HepG2 (cell line): ENCODE results near the gene TGFBRAP1. TPM values are rescaled to one million over a fixed set of nuclear protein-coding genes. Genes with fewer than 3 reads are reported as not detected.

Experiments
- ATAC-seq: fragments of 200-7000 bp; cut with Tn5 transposase; 3 replicates; pipeline ENCODE4 v1.9.1; 2020; ENCODE audit warnings: mild to moderate bottlenecking, moderate library complexity
- BruUV-seq: library from RNA; stranded (reverse); fragments of 400-500 nt; replicated peaks from 2 replicates; lab custom pipeline; 2021; lab: Mats Ljungman, UMichigan
- CTCF ChIA-PET: fragments of 300-600 bp; formaldehyde crosslinking; extraction: SDS; loops from one replicate; lab custom pipeline; 2021; ENCODE audit warnings: low total read pairs, inconsistent platforms, low intra/inter-chr PET ratio; lab: Yijun Ruan, JAX
- POLR2A ChIA-PET: fragments of 350-600 bp; sonication (Branson Sonifier 250); formaldehyde crosslinking; loops from one replicate; lab custom pipeline; 2020; ENCODE audit warnings: antibody characterized with exemption, inconsistent platforms; lab: Yijun Ruan, JAX
- DNase-seq: peaks from one replicate; pipeline ENCODE4 v3.0.0-alpha.2; 2015; ENCODE audit warnings: low spot score
- FAIRE-seq: peaks from 3 replicates; lab custom pipeline; 2011; peaks lifted over from hg19 to GRCh38; lab: Jason Lieb, UNC
- H2AFZ ChIP-seq: one replicate; pipeline ENCODE4 v1.6.1; 2011; ENCODE audit warnings: low read length, inconsistent platforms
- H3K27ac ChIP-seq: fragments of 300-600 bp; 3 replicates; pipeline ENCODE4 v1.8.0; 2011; ENCODE audit warnings: mixed run types, mild to moderate bottlenecking, mixed read lengths, low read length, inconsistent platforms; ENCODE audit not compliant: insufficient read depth; ENCODE audit errors: extremely low read length
- H3K27me3 ChIP-seq, 2 experiments: fragments of 200-600 bp in 1 of 2; 2 replicates in 1 of 2; 3 replicates in 1 of 2; pipeline versions ENCODE4 v1.6.0 to v1.8.0; 2011; ENCODE audit warnings: low read length in 2 of 2, mild to moderate bottlenecking in 2 of 2, moderate library complexity in 2 of 2, inconsistent platforms in 1 of 2; ENCODE audit not compliant: insufficient read depth in 2 of 2, control insufficient read depth in 1 of 2
- H3K36me3 ChIP-seq, 2 experiments: fragments of 200-600 bp in 1 of 2; replicated peaks in 1 of 2; 2 replicates in 1 of 2; 3 replicates in 1 of 2; pipeline versions ENCODE4 v1.5.1 to v1.8.0; 2011; ENCODE audit warnings: low read length in 2 of 2, inconsistent platforms in 1 of 2; ENCODE audit not compliant: insufficient read depth in 2 of 2, control insufficient read depth in 1 of 2
- H3K4me1 ChIP-seq: 2 replicates; pipeline ENCODE4 v1.5.1; 2012; ENCODE audit warnings: low read length, inconsistent platforms; ENCODE audit not compliant: insufficient read depth
- H3K4me2 ChIP-seq: 2 replicates; pipeline ENCODE4 v1.6.0; 2011; ENCODE audit warnings: low read depth, low read length, inconsistent platforms
- H3K4me3 ChIP-seq, 3 experiments: fragments of 200-600 bp in 1 of 3; sonication (generic), shearing (Covaris generic) in 1 of 3; replicated peaks in 1 of 3; 2 replicates each; pipeline ENCODE4 v1.5.1; 2011 to 2016; ENCODE audit warnings: low read length in 3 of 3, inconsistent platforms in 2 of 3, low read depth in 2 of 3, mild to moderate bottlenecking in 2 of 3, control low read depth in 1 of 3, mixed read lengths in 1 of 3; ENCODE audit not compliant: insufficient read depth in 1 of 3
- H3K79me2 ChIP-seq: one replicate; pipeline ENCODE4 v1.6.1; 2011; ENCODE audit warnings: low read length, inconsistent platforms; ENCODE audit not compliant: insufficient read depth
- H3K9ac ChIP-seq: 2 replicates; pipeline ENCODE4 v1.6.0; 2011; ENCODE audit warnings: mild to moderate bottlenecking, low read depth, low read length, inconsistent platforms; ENCODE audit not compliant: insufficient read depth
- H3K9me3 ChIP-seq: 2 replicates; pipeline ENCODE4 v1.5.1; 2012; ENCODE audit warnings: mild to moderate bottlenecking, low read length
- H4K20me1 ChIP-seq: 2 replicates; pipeline ENCODE4 v1.6.0; 2011; ENCODE audit warnings: inconsistent platforms, mild to moderate bottlenecking, low read length, moderate library complexity; ENCODE audit not compliant: insufficient read depth
- FOXA3 ChIP-seq: IDR thresholded peaks from 2 replicates; pipeline ENCODE4 v1.6.1; 2016; ENCODE audit warnings: missing genetic modification reagents, missing compliant biosample characterization
- MAFF ChIP-seq: IDR thresholded peaks from 2 replicates; pipeline ENCODE4 v1.6.1; 2011; ENCODE audit warnings: low read depth, low read length, improper control_type of control experiment
- MAFK ChIP-seq, 2 experiments: IDR thresholded peaks in 1 of 2; conservative IDR thresholded peaks in 1 of 2; 2 replicates each; pipeline ENCODE4 v1.6.1; 2011; ENCODE audit warnings: improper control_type of control experiment in 2 of 2, low read length in 2 of 2
- U2AF1 ChIP-seq: fragments of 200-400 bp; formaldehyde crosslinking; optimal IDR thresholded peaks from 2 replicates; pipeline ENCODE3; 2017; ENCODE audit warnings: mild to moderate bottlenecking, low read depth, low read length
- XRCC5 ChIP-seq: fragments of 200-400 bp; formaldehyde crosslinking; optimal IDR thresholded peaks from 2 replicates; pipeline ENCODE3; 2017; ENCODE audit warnings: mild to moderate bottlenecking, low read length
- ZNF17 ChIP-seq: sonication (generic); formaldehyde crosslinking; IDR thresholded peaks from 2 replicates; pipeline ENCODE4 v1.5.0; 2020; ENCODE audit warnings: mild to moderate bottlenecking, missing genetic modification reagents
- ZNF460 ChIP-seq: sonication (generic); formaldehyde crosslinking; IDR thresholded peaks from 2 replicates; pipeline ENCODE4 v1.5.1; 2020; ENCODE audit warnings: missing genetic modification reagents, mild to moderate bottlenecking, borderline replicate concordance
- WGBS: methylation state at CpG from one replicate; pipeline ENCODE4 v1.1.6; 2017; ENCODE audit warnings: low lambda C conversion rate; 5-methylcytosine and 5-hydroxymethylcytosine counted together
- in situ Hi-C: cut with HindIII; loops from 2 replicates; pipeline ENCODE4 v1.10.0; 2017; ENCODE audit warnings: low pct_unique_long_range_greater_than_20kb; ENCODE audit not compliant: extremely low pct_ligation_motif_present
- intact Hi-C: fragments of 100-400 bp; cut with micrococcal nuclease; formaldehyde crosslinking; loops from one replicate; pipeline ENCODE4 v1.10.0; 2022; ENCODE audit not compliant: unreplicated experiment
- polyA plus RNA-seq, 8 experiments: library from polyadenylated mRNA; depleted of rRNA in 3 of 8; stranded (reverse) in 7 of 8; unstranded in 1 of 8; fragments of >200 nt; fragmentation: Illumina TruSeq in 4 of 8; extraction: Trizol in 4 of 8; gene quantifications; 2 replicates each; pipeline versions ENCODE4 v1.2.1 to v1.2.3, GENCODE V29; 2011 to 2016; ENCODE audit warnings: low read depth in 4 of 8, missing spikeins in 1 of 8, mixed read lengths in 1 of 8; ENCODE audit not compliant: insufficient read depth in 1 of 8
- total RNA-seq, 5 experiments: library from RNA; depleted of rRNA; stranded (reverse); fragments of >200 nt; fragmentation: Illumina TruSeq; extraction: Trizol; gene quantifications; 2 replicates each; pipeline ENCODE4 v1.2.3, GENCODE V29; 2016; ENCODE audit warnings: low read depth in 1 of 5
- TF ChIP-seq, protein P1 (sequence below): sonication (generic); formaldehyde crosslinking; IDR thresholded peaks from 2 replicates; pipeline ENCODE4 v1.4.0; 2020; ENCODE audit warnings: missing genetic modification reagents

The TGFBRAP1 gene
- total and polyA plus RNA-seq, 2 of the 13 experiments (the other 11 are each of a cell fraction or from before 2014, with no cell fraction given), result 12.7 to 22.9 TPM

DNA sequence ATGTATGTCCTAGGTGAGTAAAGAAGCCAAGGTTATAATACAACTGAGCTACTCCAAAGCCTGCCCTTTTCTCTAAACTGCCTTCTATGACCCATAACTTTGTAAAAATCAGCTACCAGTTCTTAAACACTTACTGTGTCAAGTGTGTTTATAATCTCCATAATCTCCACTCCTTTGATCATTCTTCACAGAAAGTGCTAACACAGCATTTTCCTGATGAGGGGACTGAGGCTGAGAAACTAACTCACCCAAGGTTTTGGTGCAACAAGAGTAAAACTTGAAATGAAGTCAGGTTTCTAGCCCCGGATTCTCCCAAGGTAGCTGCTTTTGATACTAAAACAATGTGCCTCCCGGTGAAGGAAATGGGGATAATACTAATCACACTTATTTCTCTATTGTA, 5.9 kb upstream of the TGFBRAP1 start:
- H3K36me3 ChIP-seq, result peaks cover 6% of the 10 kb centered on the region in 2 experiments; a peak in 3 of 5 replicates
- CTCF ChIA-PET, result no interaction called here
- 92% methylated on average over 2 of the region's 2 CpGs for WGBS
- TF ChIP-seq ZNF17 (CRISPR knock-in tag), result no peak
- TF ChIP-seq MAFF, result peak; percentile 98
- peak; percentile 97 to 99 for TF ChIP-seq MAFK (conservative IDR thresholded peaks at IDR 0.05 in 1 of 2, IDR thresholded peaks at IDR 0.05 in 1 of 2; ENCODE audit: low read length in 2 of 2)
- TF ChIP-seq, all 625 proteins: peak for 2
- Histone ChIP-seq H2AFZ (no peak overlapping the region), H4K20me1 (peaks cover 8% of the 10 kb centered on the region; the same call in 1 of the 2 replicates), H3K4me1 (peaks cover 37% of the 10 kb centered on the region), H3K4me3 (no peak overlapping the region), H3K9me3 (no peaks in the 10 kb centered on the region), H3K79me2 (peaks cover 48% of the 10 kb centered on the region), H3K27me3 (peaks cover 0 to 7% of the 10 kb centered on the region in 2 experiments; a peak in 2 of 5 replicates), H3K27ac (no peak overlapping the region), H3K9ac (no peak overlapping the region), H3K4me2 (no peak overlapping the region)
- POLR2A ChIA-PET, result no interaction called here
- BruUV-seq, result no TSS peak
- no peak for ATAC-seq
- intact Hi-C loops (no loop called here), in situ Hi-C loops (loop anchor here (25.0 kb wide), 1 partner anchor 852 kb away; the partner anchor contains the start of gene UXS1)
- no peak for FAIRE-seq
- DNase-seq, result no peak

DNA sequence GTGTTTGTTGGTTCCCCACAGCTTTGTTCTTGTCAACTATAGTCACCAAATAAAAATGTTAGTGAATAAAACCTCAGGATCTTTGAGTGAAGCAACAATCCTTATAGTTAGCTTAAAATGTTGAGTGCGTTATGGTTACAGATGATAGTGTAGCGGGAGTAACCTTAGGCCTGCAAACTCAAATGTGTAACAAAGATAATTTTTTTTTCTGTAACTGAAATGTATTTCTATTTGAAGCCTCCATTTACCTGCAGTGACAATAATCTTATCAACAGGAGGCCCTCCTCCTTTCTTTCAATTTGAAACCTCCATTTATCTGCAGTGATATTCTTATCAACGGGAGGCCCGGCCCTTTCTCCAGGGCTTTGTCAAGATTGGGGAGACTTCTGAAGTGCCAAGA, 4.7 kb upstream of the TGFBRAP1 start:
- peaks cover 40% of the 10 kb centered on the region for H3K79me2 ChIP-seq
- peaks cover 0 to 3% of the 10 kb centered on the region in 2 experiments; a peak in 1 of 5 replicates for H3K36me3 ChIP-seq
- H3K4me1 ChIP-seq, result peaks cover 31% of the 10 kb centered on the region
- H2AFZ ChIP-seq, result no peak overlapping the region
- FAIRE-seq (no peak), DNase-seq (no peak), ATAC-seq (no peak)
- peaks cover 7% of the 10 kb centered on the region; the same call in 1 of the 2 replicates for H4K20me1 ChIP-seq
- CTCF ChIA-PET, result no interaction called here
- no peaks in the 10 kb centered on the region for H3K9me3 ChIP-seq
- BruUV-seq, result no TSS peak
- peaks cover 0 to 7% of the 10 kb centered on the region in 2 experiments; a peak in 2 of 5 replicates for H3K27me3 ChIP-seq
- no peak overlapping the region for H3K4me3 ChIP-seq
- in situ Hi-C loops, result loop anchor here (25.0 kb wide), 1 partner anchor 853 kb away; the partner anchor contains the start of gene UXS1
- H3K4me2 ChIP-seq, result no peak overlapping the region
- no peak overlapping the region for H3K27ac ChIP-seq
- intact Hi-C loops, result no loop called here
- 97% methylated on average over 4 of the region's 4 CpGs for WGBS
- H3K9ac ChIP-seq, result no peak overlapping the region
- POLR2A ChIA-PET, result no interaction called here
- TF ChIP-seq XRCC5 (no peak), U2AF1 (no peak), ZNF460 (no peak), FOXA3 (CRISPR knock-in tag) (no peak)
- TF ChIP-seq, protein P1, sequence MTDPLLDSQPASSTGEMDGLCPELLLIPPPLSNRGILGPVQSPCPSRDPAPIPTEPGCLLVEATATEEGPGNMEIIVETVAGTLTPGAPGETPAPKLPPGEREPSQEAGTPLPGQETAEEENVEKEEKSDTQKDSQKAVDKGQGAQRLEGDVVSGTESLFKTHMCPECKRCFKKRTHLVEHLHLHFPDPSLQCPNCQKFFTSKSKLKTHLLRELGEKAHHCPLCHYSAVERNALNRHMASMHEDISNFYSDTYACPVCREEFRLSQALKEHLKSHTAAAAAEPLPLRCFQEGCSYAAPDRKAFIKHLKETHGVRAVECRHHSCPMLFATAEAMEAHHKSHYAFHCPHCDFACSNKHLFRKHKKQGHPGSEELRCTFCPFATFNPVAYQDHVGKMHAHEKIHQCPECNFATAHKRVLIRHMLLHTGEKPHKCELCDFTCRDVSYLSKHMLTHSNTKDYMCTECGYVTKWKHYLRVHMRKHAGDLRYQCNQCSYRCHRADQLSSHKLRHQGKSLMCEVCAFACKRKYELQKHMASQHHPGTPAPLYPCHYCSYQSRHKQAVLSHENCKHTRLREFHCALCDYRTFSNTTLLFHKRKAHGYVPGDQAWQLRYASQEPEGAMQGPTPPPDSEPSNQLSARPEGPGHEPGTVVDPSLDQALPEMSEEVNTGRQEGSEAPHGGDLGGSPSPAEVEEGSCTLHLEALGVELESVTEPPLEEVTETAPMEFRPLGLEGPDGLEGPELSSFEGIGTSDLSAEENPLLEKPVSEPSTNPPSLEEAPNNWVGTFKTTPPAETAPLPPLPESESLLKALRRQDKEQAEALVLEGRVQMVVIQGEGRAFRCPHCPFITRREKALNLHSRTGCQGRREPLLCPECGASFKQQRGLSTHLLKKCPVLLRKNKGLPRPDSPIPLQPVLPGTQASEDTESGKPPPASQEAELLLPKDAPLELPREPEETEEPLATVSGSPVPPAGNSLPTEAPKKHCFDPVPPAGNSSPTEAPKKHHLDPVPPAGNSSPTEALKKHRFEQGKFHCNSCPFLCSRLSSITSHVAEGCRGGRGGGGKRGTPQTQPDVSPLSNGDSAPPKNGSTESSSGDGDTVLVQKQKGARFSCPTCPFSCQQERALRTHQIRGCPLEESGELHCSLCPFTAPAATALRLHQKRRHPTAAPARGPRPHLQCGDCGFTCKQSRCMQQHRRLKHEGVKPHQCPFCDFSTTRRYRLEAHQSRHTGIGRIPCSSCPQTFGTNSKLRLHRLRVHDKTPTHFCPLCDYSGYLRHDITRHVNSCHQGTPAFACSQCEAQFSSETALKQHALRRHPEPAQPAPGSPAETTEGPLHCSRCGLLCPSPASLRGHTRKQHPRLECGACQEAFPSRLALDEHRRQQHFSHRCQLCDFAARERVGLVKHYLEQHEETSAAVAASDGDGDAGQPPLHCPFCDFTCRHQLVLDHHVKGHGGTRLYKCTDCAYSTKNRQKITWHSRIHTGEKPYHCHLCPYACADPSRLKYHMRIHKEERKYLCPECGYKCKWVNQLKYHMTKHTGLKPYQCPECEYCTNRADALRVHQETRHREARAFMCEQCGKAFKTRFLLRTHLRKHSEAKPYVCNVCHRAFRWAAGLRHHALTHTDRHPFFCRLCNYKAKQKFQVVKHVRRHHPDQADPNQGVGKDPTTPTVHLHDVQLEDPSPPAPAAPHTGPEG (CRISPR knock-in tag), result no peak
